ENCODE results near the gene PLEKHA5. TPM values are rescaled to one million over a fixed set of nuclear protein-coding genes. Genes with fewer than 3 reads are reported as not detected.
"Not testable (repeated sequence)": the region's sequence is repeated elsewhere in the genome, so short reads cannot be mapped to it uniquely, and the experiment has no call there.

PLEKHA5 gene
- polyA plus RNA-seq, 3 donors: 0.35 to 0.79 (median 0.41) TPM

- no peak overlapping the region for H3K4me3 ChIP-seq (replicated peaks in 1 of 3; ENCODE audit: low read depth in 2 of 3, low read length in 3 of 3)
- WGBS (ENCODE audit: insufficient coverage): 91% methylated on average over 1 of the region's 2 CpGs
- H3K27me3 ChIP-seq (ENCODE audit: control insufficient read depth in 2 of 2, insufficient read depth in 2 of 2, low read length in 2 of 2): no peaks in the 10 kb centered on the region
- H3K27ac ChIP-seq (ENCODE audit: low read depth in 1 of 2, low read length in 2 of 2): no peak overlapping the region
- intact Hi-C loops (cut with micrococcal nuclease): no loop called here
- H4K20me1 ChIP-seq (ENCODE audit: insufficient read depth, low read length): no peaks in the 10 kb centered on the region
- no peak for DNase-seq
- no peak overlapping the region for H2AFZ ChIP-seq (ENCODE audit: insufficient read depth, low read depth, low read length, poor library complexity, severe bottlenecking)
- H3K4me1 ChIP-seq (ENCODE audit: control insufficient read depth in 1 of 2, insufficient read depth in 2 of 2, low read length in 2 of 2): no peaks in the 10 kb centered on the region
- H3K9me3 ChIP-seq (replicated peaks in 1 of 2; ENCODE audit: control insufficient read depth in 1 of 2, insufficient read depth in 1 of 2, low read length in 2 of 2): peaks cover 0 to 4% of the 10 kb centered on the region in 2 donors
- no peak overlapping the region for H3K27ac Mint-ChIP-seq
- H3K4me1 Mint-ChIP-seq: no peaks in the 10 kb centered on the region
- H3K79me2 ChIP-seq (ENCODE audit: insufficient read depth, low read length): no peaks in the 10 kb centered on the region
- H3K4me2 ChIP-seq (replicated peaks; ENCODE audit: extremely low read depth, low read length, poor library complexity, severe bottlenecking): no peak overlapping the region
- no peaks in the 10 kb centered on the region for H3K36me3 Mint-ChIP-seq
- no peaks in the 10 kb centered on the region for H3K27me3 Mint-ChIP-seq (ENCODE audit: low read depth in 3 of 3)
- no peak overlapping the region for H3K4me3 Mint-ChIP-seq
- H3K9me3 Mint-ChIP-seq: peaks cover 0 to 23% (median 2%) of the 10 kb centered on the region in 7 donors
- H3K36me3 ChIP-seq (replicated peaks in 1 of 2; ENCODE audit: control insufficient read depth in 1 of 2, insufficient read depth in 2 of 2, low read length in 2 of 2): no peaks in the 10 kb centered on the region
- no peak overlapping the region for H3K9ac ChIP-seq (ENCODE audit: insufficient read depth, low read length, poor library complexity, severe bottlenecking)
- TF ChIP-seq CTCF (IDR thresholded peaks at IDR 0.05): no peak
Observed at GRCh38 chr12:19085090-19085489, 44.4 kb upstream of the PLEKHA5 start.

DNA sequence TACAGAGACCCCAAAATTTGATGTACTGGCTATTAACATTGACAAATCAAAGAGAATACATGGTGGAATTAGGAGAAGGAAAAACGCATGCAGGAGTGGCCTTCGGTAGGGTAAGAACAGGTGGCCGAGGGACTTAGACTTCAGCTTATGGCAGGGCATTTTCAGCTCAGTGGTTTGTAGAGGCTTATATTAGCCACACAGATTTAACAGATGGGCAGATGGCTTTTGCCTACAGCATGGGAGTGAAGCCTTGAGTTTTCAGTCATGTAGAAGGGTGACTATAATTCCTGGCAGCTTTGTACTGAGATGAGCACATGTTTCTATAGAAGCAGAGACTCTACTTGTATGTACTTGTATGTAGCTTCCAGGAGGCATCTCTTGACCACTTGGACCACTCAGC is 40.9 kb upstream of the PLEKHA5 start:
- no peaks in the 10 kb centered on the region for H4K20me1 ChIP-seq (ENCODE audit: insufficient read depth, low read length)
- no peaks in the 10 kb centered on the region for H3K27me3 ChIP-seq (ENCODE audit: control insufficient read depth in 2 of 2, insufficient read depth in 2 of 2, low read length in 2 of 2)
- WGBS (ENCODE audit: insufficient coverage): 100% methylated on average over 2 of the region's 3 CpGs
- no peaks in the 10 kb centered on the region for H3K4me1 ChIP-seq (ENCODE audit: control insufficient read depth in 1 of 2, insufficient read depth in 2 of 2, low read length in 2 of 2)
- Mint-ChIP-seq H3K27ac (peak overlapping the region in 1 of 7 donors; percentile 18), H3K4me1 (no peaks in the 10 kb centered on the region), H3K36me3 (no peaks in the 10 kb centered on the region), H3K4me3 (no peak overlapping the region), H3K27me3 (ENCODE audit: low read depth in 3 of 3) (no peaks in the 10 kb centered on the region), H3K9me3 (peaks cover 0 to 16% (median 5%) of the 10 kb centered on the region in 7 donors)
- H3K27ac ChIP-seq (ENCODE audit: low read depth in 1 of 2, low read length in 2 of 2): no peak overlapping the region
- no peak overlapping the region for H3K9ac ChIP-seq (ENCODE audit: insufficient read depth, low read length, poor library complexity, severe bottlenecking)
- H3K4me3 ChIP-seq (replicated peaks in 1 of 3; ENCODE audit: low read depth in 2 of 3, low read length in 3 of 3): no peak overlapping the region
- no peaks in the 10 kb centered on the region for H3K79me2 ChIP-seq (ENCODE audit: insufficient read depth, low read length)
- no peaks in the 10 kb centered on the region for H3K36me3 ChIP-seq (replicated peaks in 1 of 2; ENCODE audit: control insufficient read depth in 1 of 2, insufficient read depth in 2 of 2, low read length in 2 of 2)
- no peak overlapping the region for H2AFZ ChIP-seq (ENCODE audit: insufficient read depth, low read depth, low read length, poor library complexity, severe bottlenecking)
- peaks cover 0 to 4% of the 10 kb centered on the region in 2 donors for H3K9me3 ChIP-seq (replicated peaks in 1 of 2; ENCODE audit: control insufficient read depth in 1 of 2, insufficient read depth in 1 of 2, low read length in 2 of 2)
- intact Hi-C loops (cut with micrococcal nuclease): no loop called here
- no peak overlapping the region for H3K4me2 ChIP-seq (replicated peaks; ENCODE audit: extremely low read depth, low read length, poor library complexity, severe bottlenecking)
- DNase-seq: no peak
- no peak for TF ChIP-seq CTCF (IDR thresholded peaks at IDR 0.05)

- H3K27ac Mint-ChIP-seq; H3K4me3 Mint-ChIP-seq; DNase-seq; H3K79me2 ChIP-seq (ENCODE audit: insufficient read depth, low read length); intact Hi-C loops (cut with micrococcal nuclease); H3K9me3 ChIP-seq (replicated peaks in 1 of 2; ENCODE audit: control insufficient read depth in 1 of 2, insufficient read depth in 1 of 2, low read length in 2 of 2); H3K27ac ChIP-seq (ENCODE audit: low read depth in 1 of 2, low read length in 2 of 2); H2AFZ ChIP-seq (ENCODE audit: insufficient read depth, low read depth, low read length, poor library complexity, severe bottlenecking); H3K27me3 ChIP-seq (ENCODE audit: control insufficient read depth in 2 of 2, insufficient read depth in 2 of 2, low read length in 2 of 2); H3K4me3 ChIP-seq (replicated peaks in 1 of 3; ENCODE audit: low read depth in 2 of 3, low read length in 3 of 3); H3K36me3 Mint-ChIP-seq; H3K36me3 ChIP-seq (replicated peaks in 1 of 2; ENCODE audit: control insufficient read depth in 1 of 2, insufficient read depth in 2 of 2, low read length in 2 of 2); H3K4me1 Mint-ChIP-seq; H3K27me3 Mint-ChIP-seq (ENCODE audit: low read depth in 3 of 3); H3K4me1 ChIP-seq (ENCODE audit: control insufficient read depth in 1 of 2, insufficient read depth in 2 of 2, low read length in 2 of 2); H3K9ac ChIP-seq (ENCODE audit: insufficient read depth, low read length, poor library complexity, severe bottlenecking); H4K20me1 ChIP-seq (ENCODE audit: insufficient read depth, low read length); H3K4me2 ChIP-seq (replicated peaks; ENCODE audit: extremely low read depth, low read length, poor library complexity, severe bottlenecking): not testable (repeated sequence)
- WGBS (ENCODE audit: insufficient coverage): no CpG with 5 or more reads among the region's 4 CpGs
- H3K9me3 Mint-ChIP-seq: peaks cover 0 to 15% (median 6%) of the 10 kb centered on the region in 7 donors
Observed at GRCh38 chr12:19092482-19092881, 37.1 kb upstream of the PLEKHA5 start.
